ENCODE measurements around the gene ZNF433.

DNA sequence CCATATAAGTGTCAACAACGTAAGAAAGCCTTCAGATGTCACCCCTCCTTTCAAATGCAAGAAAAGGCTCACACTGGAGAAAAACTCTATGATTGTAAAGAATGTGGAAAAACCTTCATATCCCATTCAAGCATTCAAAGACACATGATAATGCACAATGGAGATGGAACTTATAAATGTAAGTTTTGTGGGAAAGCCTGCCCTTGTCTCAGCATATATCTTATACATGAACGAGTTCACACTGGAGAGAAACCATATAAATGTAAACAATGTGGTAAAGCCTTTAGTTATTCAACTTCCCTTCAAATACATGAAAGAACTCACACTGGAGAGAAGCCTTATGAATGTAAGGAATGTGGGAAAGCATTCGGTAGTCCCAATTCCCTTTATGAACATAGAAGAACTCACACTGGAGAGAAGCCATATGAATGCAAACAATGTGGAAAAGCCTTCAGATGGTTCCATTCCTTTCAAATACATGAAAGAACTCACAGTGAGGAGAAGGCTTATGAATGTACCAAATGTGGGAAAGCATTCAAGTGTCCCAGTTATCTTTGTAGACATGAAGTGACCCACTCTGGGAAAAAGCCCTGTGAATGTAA is 40.2 kb upstream of the ZNF433 start:
- TF ChIP-seq, protein P1, sequence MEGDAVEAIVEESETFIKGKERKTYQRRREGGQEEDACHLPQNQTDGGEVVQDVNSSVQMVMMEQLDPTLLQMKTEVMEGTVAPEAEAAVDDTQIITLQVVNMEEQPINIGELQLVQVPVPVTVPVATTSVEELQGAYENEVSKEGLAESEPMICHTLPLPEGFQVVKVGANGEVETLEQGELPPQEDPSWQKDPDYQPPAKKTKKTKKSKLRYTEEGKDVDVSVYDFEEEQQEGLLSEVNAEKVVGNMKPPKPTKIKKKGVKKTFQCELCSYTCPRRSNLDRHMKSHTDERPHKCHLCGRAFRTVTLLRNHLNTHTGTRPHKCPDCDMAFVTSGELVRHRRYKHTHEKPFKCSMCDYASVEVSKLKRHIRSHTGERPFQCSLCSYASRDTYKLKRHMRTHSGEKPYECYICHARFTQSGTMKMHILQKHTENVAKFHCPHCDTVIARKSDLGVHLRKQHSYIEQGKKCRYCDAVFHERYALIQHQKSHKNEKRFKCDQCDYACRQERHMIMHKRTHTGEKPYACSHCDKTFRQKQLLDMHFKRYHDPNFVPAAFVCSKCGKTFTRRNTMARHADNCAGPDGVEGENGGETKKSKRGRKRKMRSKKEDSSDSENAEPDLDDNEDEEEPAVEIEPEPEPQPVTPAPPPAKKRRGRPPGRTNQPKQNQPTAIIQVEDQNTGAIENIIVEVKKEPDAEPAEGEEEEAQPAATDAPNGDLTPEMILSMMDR (IDR thresholded peaks at IDR 0.05), result no peak
- TF ChIP-seq ZFX (IDR thresholded peaks at IDR 0.05; ENCODE audit: borderline replicate concordance), result no peak

Measured in 22Rv1 (cell line).